ENCODE measurements around the gene MAP3K12. TPM values are rescaled to one million over a fixed set of nuclear protein-coding genes. Genes with fewer than 3 reads are reported as not detected.
"Not testable (repeated sequence)": the region's sequence is repeated elsewhere in the genome, so short reads cannot be mapped to it uniquely, and the experiment has no call there.

The MAP3K12 gene
- total RNA-seq, 1 experiment from 2014 or later = 18.9 TPM

DNA sequence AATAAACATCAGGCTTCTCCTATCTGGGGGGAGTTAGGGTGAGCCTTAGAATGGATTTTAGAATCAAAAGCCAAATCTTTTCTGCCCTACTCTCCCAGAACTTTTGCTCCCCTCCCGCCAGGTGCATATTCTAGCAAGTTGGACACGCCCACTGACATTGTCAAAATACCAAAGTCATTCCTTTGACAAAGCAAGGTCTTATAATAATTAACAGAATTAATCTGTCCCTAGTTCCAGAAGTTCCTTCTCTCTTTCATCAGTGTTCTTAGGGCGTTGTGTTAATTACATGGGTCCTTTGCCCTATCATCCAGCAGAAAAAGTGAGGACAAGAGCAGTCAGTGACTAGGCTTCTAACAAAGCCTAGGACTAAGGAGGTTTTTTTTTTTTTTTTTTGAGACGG is 55.3 kb downstream of the MAP3K12 start:
- no peak for DNase-seq (ENCODE audit: low read depth)

DNA sequence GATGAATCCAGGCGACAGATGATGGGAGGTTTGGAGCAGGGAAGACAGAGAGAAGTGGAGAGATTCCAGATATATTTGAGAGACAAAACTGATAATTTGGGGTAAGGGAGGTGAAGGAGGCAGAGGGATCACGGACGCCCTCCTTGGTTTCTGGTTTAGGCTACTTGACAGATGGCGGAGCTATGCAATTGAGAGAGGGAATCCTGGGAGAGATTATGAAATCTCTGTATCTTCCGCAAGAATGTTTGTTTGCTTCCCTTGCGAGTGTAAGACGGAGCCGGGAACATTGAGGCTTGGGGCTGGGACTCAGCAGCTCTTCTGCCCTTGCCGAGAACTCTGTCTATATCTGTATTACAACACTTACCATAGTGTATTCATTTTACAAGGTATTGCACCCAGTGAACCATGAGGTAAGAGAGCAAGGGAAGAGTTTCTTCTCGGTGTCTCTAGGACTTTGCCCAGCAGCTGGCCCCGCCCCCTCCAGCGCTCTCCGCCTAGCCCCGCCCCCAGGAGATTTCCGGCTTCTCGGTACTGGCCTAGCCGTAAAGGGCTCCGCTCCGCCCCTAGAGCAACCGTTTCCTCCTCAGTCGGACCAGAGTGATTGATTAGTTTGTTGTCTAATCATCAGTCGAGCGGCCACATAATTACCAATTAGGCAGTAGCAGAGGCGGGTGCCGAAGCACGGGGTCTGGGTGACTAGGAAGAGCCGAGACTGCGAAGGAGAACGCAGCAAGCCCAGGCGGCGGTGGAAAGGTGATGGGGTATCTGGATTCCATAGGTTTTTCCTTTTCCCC is 58.0 kb downstream of the MAP3K12 start, which contains the start of gene PRR13:
PRR13 (plus strand) TSS at position 695 of the 794 bp plus-strand sequence. CDS start 981 bp downstream, outside the sequence.
- DNase-seq (ENCODE audit: low read depth) = peak; percentile 98

DNA sequence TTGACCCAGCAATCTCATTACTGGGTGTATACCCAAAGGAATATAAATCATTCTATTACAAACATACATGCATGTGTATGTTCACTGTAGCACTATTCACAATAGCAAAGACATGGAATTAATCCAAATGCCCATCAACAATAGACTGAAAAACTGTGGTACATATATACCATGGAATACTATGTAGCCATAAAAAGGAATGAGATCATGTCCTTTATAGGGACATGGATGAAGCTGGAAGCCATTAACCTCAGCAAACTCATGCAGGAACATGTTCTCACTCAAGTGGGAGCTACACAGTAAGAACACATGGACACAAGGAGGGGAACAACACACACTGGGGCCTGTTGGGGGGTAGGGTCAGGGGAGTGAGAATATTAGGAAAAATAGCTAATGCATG is 59.7 kb downstream of the MAP3K12 start:
- DNase-seq (ENCODE audit: low read depth) = not testable (repeated sequence)

DNA sequence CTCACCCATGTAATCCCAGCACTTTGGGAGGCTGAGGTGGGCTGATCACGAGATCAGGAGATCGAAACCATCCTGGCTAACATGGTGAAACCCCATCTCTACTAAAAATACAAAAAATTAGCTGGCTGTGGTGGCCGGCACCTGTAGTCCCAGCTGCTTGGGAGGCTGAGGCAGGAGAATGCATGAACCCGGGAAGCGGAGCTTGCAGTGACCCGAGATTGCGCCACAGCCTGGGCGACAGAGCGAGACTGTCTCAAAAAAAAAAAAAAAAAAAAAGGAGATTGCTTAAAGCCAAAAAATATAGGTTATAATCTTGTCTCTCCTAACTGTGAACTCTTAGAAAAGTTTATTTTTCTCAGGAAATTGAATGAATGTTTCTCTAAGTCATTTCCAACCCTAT is 63.9 kb downstream of the MAP3K12 start:
- not testable (repeated sequence) for DNase-seq (ENCODE audit: low read depth)

DNA sequence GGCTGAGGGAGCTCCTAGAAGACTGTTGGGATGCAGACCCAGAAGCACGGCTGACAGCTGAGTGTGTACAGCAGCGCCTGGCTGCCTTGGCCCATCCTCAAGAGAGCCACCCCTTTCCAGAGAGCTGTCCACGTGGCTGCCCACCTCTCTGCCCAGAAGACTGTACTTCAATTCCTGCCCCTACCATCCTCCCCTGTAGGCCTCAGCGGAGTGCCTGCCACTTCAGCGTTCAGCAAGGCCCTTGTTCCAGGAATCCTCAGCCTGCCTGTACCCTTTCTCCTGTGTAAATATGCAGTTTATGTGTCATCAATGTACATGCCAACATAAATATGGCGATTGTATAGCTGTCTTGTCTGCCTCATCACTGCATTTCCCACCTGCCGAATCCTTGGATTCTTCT is 68.1 kb downstream of the MAP3K12 start:
- DNase-seq (ENCODE audit: low read depth) = no peak

DNA sequence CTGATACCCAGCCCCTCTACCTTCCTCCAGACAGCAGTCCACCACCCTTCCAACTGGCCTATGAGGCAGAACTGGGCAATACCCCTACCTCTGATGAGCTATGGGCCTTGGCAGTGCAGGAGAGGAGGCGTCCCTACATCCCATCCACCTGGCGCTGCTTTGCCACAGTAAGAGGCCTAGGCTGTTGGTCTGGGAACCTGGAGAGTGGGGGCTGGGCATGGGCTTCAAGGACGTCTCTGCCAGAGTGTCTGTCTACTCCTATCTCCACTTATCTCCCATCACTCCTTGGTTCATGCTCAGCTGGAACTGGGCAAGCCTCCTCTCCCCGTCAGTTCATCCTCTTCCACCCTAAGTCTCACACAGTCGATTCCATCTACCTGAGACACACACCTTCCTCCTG is 69.1 kb downstream of the MAP3K12 start:
- DNase-seq (ENCODE audit: low read depth) = no peak

Small RNAs within 50 kb of the gene (small RNA-seq; reads per million reads assigned to genes)
- not detected for gene AC023509.3

Other genes with a start within 250 kb of the MAP3K12 start
- gene ESPL1, start 231.2 kb downstream of the MAP3K12 start, total RNA-seq (2014; rRNA removed; shearing (Covaris generic)) = 16.8 and 20.0 TPM in 2 replicates
- gene PFDN5, start 203.9 kb downstream of the MAP3K12 start, total RNA-seq (2014; rRNA removed; shearing (Covaris generic)) = 309 and 490 TPM in 2 replicates
- gene MYG1, start 199.8 kb downstream of the MAP3K12 start, total RNA-seq (2014; rRNA removed; shearing (Covaris generic)) = 108 and 119 TPM in 2 replicates
- gene AAAS, start 177.8 kb downstream of the MAP3K12 start, total RNA-seq (2014; rRNA removed; shearing (Covaris generic)) = 117 and 134 TPM in 2 replicates
- gene SP7, start 163.1 kb downstream of the MAP3K12 start, total RNA-seq (2014; rRNA removed; shearing (Covaris generic)) = 0.10 TPM in 1 of 2 replicates, not detected in the other
- gene SP1, start 119.3 kb downstream of the MAP3K12 start, total RNA-seq (2014; rRNA removed; shearing (Covaris generic)) = 25.7 and 36.9 TPM in 2 replicates
- 0.27 TPM in 1 of 2 replicates, not detected in the other for gene AMHR2, start 75.6 kb downstream of the MAP3K12 start, total RNA-seq (2014; rRNA removed; shearing (Covaris generic))
- gene PRR13, start 57.7 kb downstream of the MAP3K12 start, total RNA-seq (2014; rRNA removed; shearing (Covaris generic)) = 70.7 and 100 TPM in 2 replicates
- 166 and 243 TPM in 2 replicates for gene PCBP2, start 47.4 kb downstream of the MAP3K12 start, total RNA-seq (2014; rRNA removed; shearing (Covaris generic))
- gene TARBP2, start 1.8 kb upstream of the MAP3K12 start, total RNA-seq (2014; rRNA removed; shearing (Covaris generic)) = 88.1 and 98.4 TPM in 2 replicates
- not detected in 2 replicates for gene NPFF, start 8.0 kb upstream of the MAP3K12 start, total RNA-seq (2014; rRNA removed; shearing (Covaris generic))
- 3.7 and 8.5 TPM in 2 replicates for gene ATF7, start 126.9 kb upstream of the MAP3K12 start, total RNA-seq (2014; rRNA removed; shearing (Covaris generic))
- 390 and 472 TPM in 2 replicates for gene ATP5MC2, start 176.6 kb upstream of the MAP3K12 start, total RNA-seq (2014; rRNA removed; shearing (Covaris generic))
- gene CALCOCO1, start 228.0 kb upstream of the MAP3K12 start, total RNA-seq (2014; rRNA removed; shearing (Covaris generic)) = 17.0 and 24.6 TPM in 2 replicates